Trophoblast cell (in vitro differentiated cells and primary cell): ENCODE data around the gene CES2.

Experiments
- DNase-seq, 2 donors: peaks; one replicate each; pipeline ENCODE4 v3.0.0-alpha.2; 2016
- H2AFZ ChIP-seq: 2 replicates; pipeline ENCODE4 v1.6.1; 2013; ENCODE audit warnings: low read length, moderate library complexity, mild to moderate bottlenecking; ENCODE audit not compliant: insufficient read depth, poor library complexity
- H2AK5ac ChIP-seq: 2 replicates; pipeline ENCODE4 v1.6.1; 2013; ENCODE audit warnings: mild to moderate bottlenecking, low read length
- H2BK120ac ChIP-seq: 2 replicates; pipeline ENCODE4 v1.6.1; 2013; ENCODE audit warnings: low read length, mild to moderate bottlenecking, moderate library complexity; ENCODE audit not compliant: insufficient read depth, poor library complexity
- H2BK12ac ChIP-seq: 2 replicates; pipeline ENCODE4 v1.6.1; 2013; ENCODE audit warnings: mild to moderate bottlenecking, low read length, moderate library complexity
- H2BK5ac ChIP-seq: 2 replicates; pipeline ENCODE4 v1.6.1; 2013; ENCODE audit warnings: low read length, low read depth, moderate library complexity, mild to moderate bottlenecking; ENCODE audit not compliant: poor library complexity
- H3K14ac ChIP-seq: 2 replicates; pipeline ENCODE4 v1.6.1; 2013; ENCODE audit warnings: mild to moderate bottlenecking, low read length
- H3K18ac ChIP-seq: 2 replicates; pipeline ENCODE4 v1.6.1; 2013; ENCODE audit warnings: mild to moderate bottlenecking, low read length
- H3K23ac ChIP-seq: 2 replicates; pipeline ENCODE4 v1.6.1; 2013; ENCODE audit warnings: low read length
- H3K27ac ChIP-seq: 2 replicates; pipeline ENCODE4 v1.5.1; 2013; ENCODE audit warnings: low read depth, mild to moderate bottlenecking, inconsistent platforms, low read length, moderate library complexity
- H3K27me3 ChIP-seq: 2 replicates; pipeline ENCODE4 v1.6.1; 2013; ENCODE audit warnings: inconsistent platforms, mild to moderate bottlenecking, low read length, moderate library complexity; ENCODE audit not compliant: insufficient read depth
- H3K36me3 ChIP-seq, 2 experiments: 1 replicate in 1 of 2; 2 replicates in 1 of 2; pipeline ENCODE4 v1.6.1; 2013; ENCODE audit warnings: low read length in 2 of 2, mild to moderate bottlenecking in 2 of 2, moderate library complexity in 1 of 2; ENCODE audit not compliant: insufficient read depth in 2 of 2, control insufficient read depth in 1 of 2
- H3K4ac ChIP-seq: 2 replicates; pipeline ENCODE4 v1.6.1; 2013; ENCODE audit warnings: low read depth, mild to moderate bottlenecking, low read length, moderate library complexity
- H3K4me1 ChIP-seq, 2 experiments: 1 replicate in 1 of 2; 2 replicates in 1 of 2; pipeline ENCODE4 v1.6.1; 2013; ENCODE audit warnings: low read length in 2 of 2, mild to moderate bottlenecking in 2 of 2, moderate library complexity in 1 of 2; ENCODE audit not compliant: insufficient read depth in 2 of 2, control insufficient read depth in 1 of 2
- H3K4me2 ChIP-seq: 2 replicates; pipeline ENCODE4 v1.6.1; 2013; ENCODE audit warnings: inconsistent platforms, mild to moderate bottlenecking, low read length, moderate library complexity
- H3K4me3 ChIP-seq: 2 replicates; pipeline ENCODE4 v1.5.1; 2013; ENCODE audit warnings: mild to moderate bottlenecking, low read depth, low read length, inconsistent platforms
- H3K79me1 ChIP-seq: one replicate; pipeline ENCODE4 v1.6.1; 2013; ENCODE audit warnings: low read length
- H3K79me2 ChIP-seq: 2 replicates; pipeline ENCODE4 v1.6.1; 2013; ENCODE audit warnings: low read length, mild to moderate bottlenecking; ENCODE audit not compliant: control insufficient read depth, insufficient read depth, poor library complexity
- H3K9ac ChIP-seq: 2 replicates; pipeline ENCODE4 v1.6.1; 2013; ENCODE audit warnings: mild to moderate bottlenecking, low read length
- H3K9me3 ChIP-seq: 2 replicates; pipeline ENCODE4 v1.6.1; 2013; ENCODE audit warnings: low read depth, mild to moderate bottlenecking, control low read depth, inconsistent platforms, low read length; ENCODE audit not compliant: insufficient read depth
- H4K12ac ChIP-seq: 2 replicates; pipeline ENCODE4 v1.6.1; 2013; ENCODE audit warnings: low read depth, mild to moderate bottlenecking, low read length, moderate library complexity
- H4K8ac ChIP-seq: 2 replicates; pipeline ENCODE4 v1.6.1; 2013; ENCODE audit warnings: low read depth, mild to moderate bottlenecking, low read length, moderate library complexity
- H4K91ac ChIP-seq: one replicate; pipeline ENCODE4 v1.6.1; 2013; ENCODE audit warnings: low read depth, mild to moderate bottlenecking, low read length, moderate library complexity
- WGBS: extraction: QIAGEN DNeasy Blood & Tissue Kit; methylation state at CpG from one replicate; pipeline ENCODE4 v1.1.7; 2013; ENCODE audit warnings: missing lambda C conversion rate; ENCODE audit not compliant: insufficient read length, insufficient coverage; ENCODE audit errors: extremely low coverage; 5-methylcytosine and 5-hydroxymethylcytosine counted together

Gene CES2

GRCh38 chr16:66902648-66903543, 32.4 kb upstream of the CES2 start:
- H3K14ac ChIP-seq: no peak overlapping the region
- no peaks in the 10 kb centered on the region for H3K27me3 ChIP-seq
- no peaks in the 10 kb centered on the region for H3K79me1 ChIP-seq
- no peak overlapping the region for H4K91ac ChIP-seq
- H2BK12ac ChIP-seq: no peak overlapping the region
- no peak for DNase-seq
- no peak overlapping the region for H3K23ac ChIP-seq
- H2AK5ac ChIP-seq: no peak overlapping the region
- no peak overlapping the region for H3K27ac ChIP-seq
- H2BK5ac ChIP-seq: no peak overlapping the region
- WGBS: no CpG with 5 or more reads among the region's 14 CpGs
- H4K12ac ChIP-seq: no peak overlapping the region
- no peak overlapping the region for H3K18ac ChIP-seq
- no peak overlapping the region for H4K8ac ChIP-seq
- H3K36me3 ChIP-seq: no peaks in the 10 kb centered on the region
- H3K79me2 ChIP-seq: no peaks in the 10 kb centered on the region
- H3K9me3 ChIP-seq: no peaks in the 10 kb centered on the region
- no peak overlapping the region for H2AFZ ChIP-seq
- H3K4ac ChIP-seq: no peak overlapping the region
- no peak overlapping the region for H2BK120ac ChIP-seq
- no peak overlapping the region for H3K4me2 ChIP-seq
- peaks cover 5 to 8% of the 10 kb centered on the region in 2 experiments for H3K4me1 ChIP-seq
- H3K4me3 ChIP-seq: no peak overlapping the region
- no peak overlapping the region for H3K9ac ChIP-seq

- no peak overlapping the region for H3K23ac ChIP-seq
- H3K9ac ChIP-seq: no peak overlapping the region
- H2BK12ac ChIP-seq: no peak overlapping the region
- H4K12ac ChIP-seq: no peak overlapping the region
- no peaks in the 10 kb centered on the region for H3K79me1 ChIP-seq
- H4K8ac ChIP-seq: no peak overlapping the region
- no peak overlapping the region for H3K18ac ChIP-seq
- no peak overlapping the region for H3K4ac ChIP-seq
- H3K36me3 ChIP-seq: no peaks in the 10 kb centered on the region
- no peak overlapping the region for H4K91ac ChIP-seq
- H3K14ac ChIP-seq: no peak overlapping the region
- no peaks in the 10 kb centered on the region for H3K9me3 ChIP-seq
- DNase-seq: no peak
- H2AFZ ChIP-seq: no peak overlapping the region
- no peak overlapping the region for H3K4me3 ChIP-seq
- no CpG with 5 or more reads among the region's 11 CpGs for WGBS
- H2BK5ac ChIP-seq: no peak overlapping the region
- H2BK120ac ChIP-seq: no peak overlapping the region
- peaks cover 5 to 8% of the 10 kb centered on the region in 2 experiments for H3K4me1 ChIP-seq
- H3K27me3 ChIP-seq: no peaks in the 10 kb centered on the region
- no peaks in the 10 kb centered on the region for H3K79me2 ChIP-seq
- H2AK5ac ChIP-seq: no peak overlapping the region
- no peak overlapping the region for H3K27ac ChIP-seq
- no peak overlapping the region for H3K4me2 ChIP-seq
Observed at GRCh38 chr16:66903544-66904427, 31.5 kb upstream of the CES2 start.

- Histone ChIP-seq H2BK5ac (no peak overlapping the region), H4K8ac (no peak overlapping the region), H3K27ac (no peak overlapping the region), H3K79me1 (no peaks in the 10 kb centered on the region), H2AFZ (no peak overlapping the region), H2AK5ac (no peak overlapping the region), H3K9ac (no peak overlapping the region), H3K18ac (no peak overlapping the region), H3K4ac (no peak overlapping the region), H3K14ac (no peak overlapping the region), H3K9me3 (peaks cover 2% of the 10 kb centered on the region), H3K23ac (no peak overlapping the region), H4K12ac (no peak overlapping the region), H3K4me3 (no peak overlapping the region), H3K79me2 (no peaks in the 10 kb centered on the region), H4K91ac (no peak overlapping the region), H3K4me1 (peaks cover 5 to 7% of the 10 kb centered on the region in 2 experiments), H3K4me2 (no peak overlapping the region), H3K27me3 (no peaks in the 10 kb centered on the region), H2BK12ac (no peak overlapping the region), H3K36me3 (no peaks in the 10 kb centered on the region), H2BK120ac (no peak overlapping the region)
- no CpG with 5 or more reads among the region's 13 CpGs for WGBS
- DNase-seq: no peak
Observed at GRCh38 chr16:66904428-66904845, 30.9 kb upstream of the CES2 start.

- peaks cover 2% of the 10 kb centered on the region for H3K9me3 ChIP-seq
- no peaks in the 10 kb centered on the region for H3K27me3 ChIP-seq
- no peak overlapping the region for H2AFZ ChIP-seq
- DNase-seq: no peak
- no peak overlapping the region for H3K4ac ChIP-seq
- peaks cover 3 to 4% of the 10 kb centered on the region in 2 experiments for H3K4me1 ChIP-seq
- H2AK5ac ChIP-seq: no peak overlapping the region
- WGBS: no CpG with 5 or more reads among the region's 16 CpGs
- H3K27ac ChIP-seq: no peak overlapping the region
- H3K36me3 ChIP-seq: no peaks in the 10 kb centered on the region
- no peaks in the 10 kb centered on the region for H3K79me2 ChIP-seq
- no peak overlapping the region for H2BK120ac ChIP-seq
- no peak overlapping the region for H3K9ac ChIP-seq
- H4K91ac ChIP-seq: no peak overlapping the region
- no peaks in the 10 kb centered on the region for H3K79me1 ChIP-seq
- H3K4me2 ChIP-seq: no peak overlapping the region
- H2BK12ac ChIP-seq: no peak overlapping the region
- no peak overlapping the region for H2BK5ac ChIP-seq
- H3K4me3 ChIP-seq: no peak overlapping the region
- H3K23ac ChIP-seq: no peak overlapping the region
- no peak overlapping the region for H4K8ac ChIP-seq
- no peak overlapping the region for H4K12ac ChIP-seq
- H3K18ac ChIP-seq: no peak overlapping the region
- no peak overlapping the region for H3K14ac ChIP-seq
Observed at GRCh38 chr16:66904846-66905632, 30.3 kb upstream of the CES2 start.
